Measurements from ENCODE around the gene ZNF117. TPM values are rescaled to one million over a fixed set of nuclear protein-coding genes. Genes with fewer than 3 reads are reported as not detected.
A peak's percentile ranks its signal among the peaks of the same experiment; 100 is the strongest.

ZNF117 gene
- total and polyA plus RNA-seq, 2 donors (not counting 1 experiment from before 2014, with no cell fraction given): 5.2 to 9.2 TPM

DNA sequence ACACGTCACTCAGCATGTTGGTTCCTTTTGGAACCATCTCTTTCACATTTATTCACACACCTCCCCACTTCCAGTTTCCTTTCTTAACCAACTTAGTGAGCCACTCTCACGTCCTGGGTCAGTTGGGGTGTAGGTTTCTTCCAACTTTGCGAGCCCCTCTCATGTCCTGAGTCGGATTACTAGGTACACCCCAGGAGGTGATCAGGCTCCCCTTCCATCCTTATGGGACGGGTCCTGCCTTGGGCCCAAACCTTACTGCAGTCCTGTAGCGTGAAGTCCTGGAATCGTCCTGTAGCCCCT, 8.0 kb upstream of the ZNF117 start:
- peaks cover 0 to 81% (median 74%) of the 10 kb centered on the region in 3 donors for H3K9me3 ChIP-seq (ENCODE audit: control extremely low read depth in 1 of 3, control insufficient read depth in 2 of 3, insufficient read depth in 1 of 3, low read length in 2 of 3)
- Mint-ChIP-seq H3K4me3 (peak overlapping the region; percentile 12), H3K9me3 (ENCODE audit: insufficient read depth) (peaks cover 23% of the 10 kb centered on the region), H3K27me3 (no peaks in the 10 kb centered on the region), H3K4me1 (peaks cover 42% of the 10 kb centered on the region), H3K27ac (peak overlapping the region; percentile 11)
- TF ChIP-seq, protein P1, sequence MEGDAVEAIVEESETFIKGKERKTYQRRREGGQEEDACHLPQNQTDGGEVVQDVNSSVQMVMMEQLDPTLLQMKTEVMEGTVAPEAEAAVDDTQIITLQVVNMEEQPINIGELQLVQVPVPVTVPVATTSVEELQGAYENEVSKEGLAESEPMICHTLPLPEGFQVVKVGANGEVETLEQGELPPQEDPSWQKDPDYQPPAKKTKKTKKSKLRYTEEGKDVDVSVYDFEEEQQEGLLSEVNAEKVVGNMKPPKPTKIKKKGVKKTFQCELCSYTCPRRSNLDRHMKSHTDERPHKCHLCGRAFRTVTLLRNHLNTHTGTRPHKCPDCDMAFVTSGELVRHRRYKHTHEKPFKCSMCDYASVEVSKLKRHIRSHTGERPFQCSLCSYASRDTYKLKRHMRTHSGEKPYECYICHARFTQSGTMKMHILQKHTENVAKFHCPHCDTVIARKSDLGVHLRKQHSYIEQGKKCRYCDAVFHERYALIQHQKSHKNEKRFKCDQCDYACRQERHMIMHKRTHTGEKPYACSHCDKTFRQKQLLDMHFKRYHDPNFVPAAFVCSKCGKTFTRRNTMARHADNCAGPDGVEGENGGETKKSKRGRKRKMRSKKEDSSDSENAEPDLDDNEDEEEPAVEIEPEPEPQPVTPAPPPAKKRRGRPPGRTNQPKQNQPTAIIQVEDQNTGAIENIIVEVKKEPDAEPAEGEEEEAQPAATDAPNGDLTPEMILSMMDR (IDR thresholded peaks at IDR 0.05): no peak
- no peak for TF ChIP-seq EZH2 (IDR thresholded peaks at IDR 0.05; ENCODE audit: borderline replicate concordance, insufficient read depth, low read depth, low read length, poor library complexity, severe bottlenecking)
- POLR2A ChIA-PET: no interaction called here
- H3K9ac ChIP-seq (ENCODE audit: low read length): no peak overlapping the region
- H2AFZ ChIP-seq (ENCODE audit: insufficient read depth, low read depth, low read length, poor library complexity, severe bottlenecking): no peak overlapping the region
- no peaks in the 10 kb centered on the region for H4K20me1 ChIP-seq (ENCODE audit: control insufficient read depth, insufficient read depth, low read length, poor library complexity, severe bottlenecking)
- CTCF ChIA-PET: no interaction called here
- peaks cover 44% of the 10 kb centered on the region for H3K79me2 ChIP-seq (ENCODE audit: control insufficient read depth, insufficient read depth, low read length)
- no peaks in the 10 kb centered on the region for H3K27me3 ChIP-seq (replicated peaks in 1 of 4; ENCODE audit: control extremely low read depth in 1 of 4, control insufficient read depth in 3 of 4, insufficient read depth in 4 of 4, low read length in 3 of 4)
- intact Hi-C loops (cut with micrococcal nuclease): no loop called here
- ATAC-seq (ENCODE audit: low read depth): no peak
- H3K4me1 ChIP-seq (ENCODE audit: control insufficient read depth in 2 of 2, insufficient read depth in 2 of 2, low read length in 2 of 2): peaks cover 21 to 40% of the 10 kb centered on the region in 2 donors
- peak overlapping the region; percentile 47 for H3K4me2 ChIP-seq (replicated peaks; ENCODE audit: low read depth, low read length, poor library complexity, severe bottlenecking)
- 98% methylated on average over 7 of the region's 7 CpGs for WGBS (ENCODE audit: insufficient coverage)
- H3K27ac ChIP-seq (ENCODE audit: low read length in 2 of 2): peak overlapping the region; percentile 50 to 73
- DNase-seq: no peak
- peak overlapping the region in 1 of 5 experiments; percentile 21 for H3K4me3 ChIP-seq (ENCODE audit: control extremely low read depth in 1 of 5, extremely low read depth in 1 of 5, insufficient read depth in 1 of 5, low read depth in 2 of 5, low read length in 4 of 5)
- peaks cover 0 to 21% of the 10 kb centered on the region in 2 experiments for H3K36me3 ChIP-seq (replicated peaks in 1 of 2; ENCODE audit: control extremely low read depth in 1 of 2, control insufficient read depth in 1 of 2, extremely low read depth in 1 of 2, insufficient read depth in 2 of 2, low read length in 1 of 2)

DNA sequence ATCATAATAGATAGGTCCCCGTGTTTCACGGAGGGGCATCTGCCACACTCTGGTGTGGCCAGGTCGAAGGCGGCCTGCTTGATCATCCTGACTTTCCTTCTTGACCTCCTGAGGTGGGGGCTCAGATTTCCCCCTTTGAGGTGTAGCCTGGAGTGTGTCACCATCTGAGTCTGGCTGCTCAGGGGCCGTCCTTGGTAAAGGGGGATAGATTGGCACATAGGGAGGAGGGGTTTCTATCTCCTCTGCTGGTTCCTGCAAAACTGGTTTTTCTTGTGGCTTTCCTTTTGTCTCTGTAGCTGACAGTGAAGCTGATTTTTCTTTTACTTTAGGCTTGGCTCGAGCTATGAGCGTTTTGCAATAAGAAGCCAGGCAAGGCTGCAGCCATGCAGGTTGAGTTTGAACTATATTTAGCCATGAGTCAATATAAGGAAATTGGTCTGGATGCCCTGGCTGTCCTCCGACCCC, 7.1 kb upstream of the ZNF117 start:
- no peak overlapping the region for H3K4me3 Mint-ChIP-seq
- Histone ChIP-seq H3K9me3 (ENCODE audit: control extremely low read depth in 1 of 3, control insufficient read depth in 2 of 3, insufficient read depth in 1 of 3, low read length in 2 of 3) (peaks cover 0 to 84% (median 82%) of the 10 kb centered on the region in 3 donors), H3K36me3 (replicated peaks in 1 of 2; ENCODE audit: control extremely low read depth in 1 of 2, control insufficient read depth in 1 of 2, extremely low read depth in 1 of 2, insufficient read depth in 2 of 2, low read length in 1 of 2) (peaks cover 0 to 21% of the 10 kb centered on the region in 2 experiments), H3K27me3 (replicated peaks in 1 of 4; ENCODE audit: control extremely low read depth in 1 of 4, control insufficient read depth in 3 of 4, insufficient read depth in 4 of 4, low read length in 3 of 4) (no peaks in the 10 kb centered on the region), H3K79me2 (ENCODE audit: control insufficient read depth, insufficient read depth, low read length) (peaks cover 36% of the 10 kb centered on the region), H3K4me1 (ENCODE audit: control insufficient read depth in 2 of 2, insufficient read depth in 2 of 2, low read length in 2 of 2) (peaks cover 21 to 37% of the 10 kb centered on the region in 2 donors), H2AFZ (ENCODE audit: insufficient read depth, low read depth, low read length, poor library complexity, severe bottlenecking) (no peak overlapping the region), H3K4me3 (ENCODE audit: control extremely low read depth in 1 of 5, extremely low read depth in 1 of 5, insufficient read depth in 1 of 5, low read depth in 2 of 5, low read length in 4 of 5) (no peak overlapping the region), H3K9ac (ENCODE audit: low read length) (no peak overlapping the region), H4K20me1 (ENCODE audit: control insufficient read depth, insufficient read depth, low read length, poor library complexity, severe bottlenecking) (no peaks in the 10 kb centered on the region), H3K27ac (ENCODE audit: low read length in 2 of 2) (no peak overlapping the region), H3K4me2 (replicated peaks; ENCODE audit: low read depth, low read length, poor library complexity, severe bottlenecking) (no peak overlapping the region)
- ATAC-seq (ENCODE audit: low read depth) (no peak), DNase-seq (no peak)
- ChIA-PET POLR2A (no interaction called here), CTCF (interaction anchor here (1.0 kb wide), 1 partner anchor 310 kb away, joined by 3 read pairs; no protein-coding TSS in a partner anchor)
- H3K4me1 Mint-ChIP-seq: peaks cover 38% of the 10 kb centered on the region
- intact Hi-C loops (cut with micrococcal nuclease): loop anchor here (2.0 kb wide), 1 partner anchor 13 kb away; no protein-coding TSS in a partner anchor
- 99% methylated on average over 8 of the region's 8 CpGs for WGBS (ENCODE audit: insufficient coverage)
- TF ChIP-seq, protein P1 (IDR thresholded peaks at IDR 0.05): no peak
- no peak for TF ChIP-seq EZH2 (IDR thresholded peaks at IDR 0.05; ENCODE audit: borderline replicate concordance, insufficient read depth, low read depth, low read length, poor library complexity, severe bottlenecking)
- no peaks in the 10 kb centered on the region for H3K27me3 Mint-ChIP-seq
- peaks cover 21% of the 10 kb centered on the region for H3K9me3 Mint-ChIP-seq (ENCODE audit: insufficient read depth)
- no peak overlapping the region for H3K27ac Mint-ChIP-seq
